Kidney tubule cell (primary cell): ENCODE results near the gene RASA3.
A peak's percentile ranks its signal among the peaks of the same experiment; 100 is the strongest.

Experiments used
- DNase-seq: peaks from one replicate; pipeline ENCODE4 v3.0.0-alpha.2; 2018; ENCODE audit warnings: low spot score

Gene RASA3

DNA sequence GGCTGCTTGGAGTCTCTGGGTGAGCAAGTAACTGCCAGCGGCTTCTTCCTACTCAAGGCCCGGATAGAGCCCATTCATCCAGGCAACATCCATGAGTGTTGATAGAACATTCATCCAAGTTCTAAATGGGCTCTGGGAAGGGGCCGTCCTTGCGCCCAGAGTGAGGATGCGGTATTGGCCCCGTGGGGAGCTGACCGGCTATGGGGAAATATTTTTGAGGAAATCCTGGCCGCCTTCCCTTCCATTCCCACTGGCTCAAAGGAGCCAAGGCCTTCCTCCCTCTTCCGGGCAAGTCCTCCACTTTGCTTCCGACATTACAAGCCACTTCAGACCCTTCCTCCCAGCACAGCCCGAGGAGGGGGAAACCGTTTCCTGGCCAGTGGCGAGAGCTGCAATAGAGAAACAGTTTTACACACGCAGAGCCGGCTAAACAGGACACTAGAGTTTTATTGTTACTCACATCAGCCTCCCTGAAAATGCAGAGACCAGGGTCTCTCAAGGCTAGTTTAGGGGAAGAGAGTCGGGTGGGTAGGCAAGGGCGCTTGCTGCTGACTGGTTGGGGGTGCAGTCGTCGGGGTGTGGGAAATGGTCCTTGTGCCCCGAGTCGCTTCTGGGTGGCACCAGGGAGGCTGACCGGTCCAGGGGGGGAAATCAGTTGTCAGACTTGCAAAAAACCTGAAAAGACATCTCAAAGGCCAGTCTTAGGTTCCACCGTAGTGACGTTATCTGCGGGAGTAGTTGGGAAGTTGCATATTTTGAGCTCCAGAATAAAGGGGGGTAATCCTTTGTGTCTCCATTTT, 196.1 kb downstream of the RASA3 start:
- no peak for DNase-seq

DNA sequence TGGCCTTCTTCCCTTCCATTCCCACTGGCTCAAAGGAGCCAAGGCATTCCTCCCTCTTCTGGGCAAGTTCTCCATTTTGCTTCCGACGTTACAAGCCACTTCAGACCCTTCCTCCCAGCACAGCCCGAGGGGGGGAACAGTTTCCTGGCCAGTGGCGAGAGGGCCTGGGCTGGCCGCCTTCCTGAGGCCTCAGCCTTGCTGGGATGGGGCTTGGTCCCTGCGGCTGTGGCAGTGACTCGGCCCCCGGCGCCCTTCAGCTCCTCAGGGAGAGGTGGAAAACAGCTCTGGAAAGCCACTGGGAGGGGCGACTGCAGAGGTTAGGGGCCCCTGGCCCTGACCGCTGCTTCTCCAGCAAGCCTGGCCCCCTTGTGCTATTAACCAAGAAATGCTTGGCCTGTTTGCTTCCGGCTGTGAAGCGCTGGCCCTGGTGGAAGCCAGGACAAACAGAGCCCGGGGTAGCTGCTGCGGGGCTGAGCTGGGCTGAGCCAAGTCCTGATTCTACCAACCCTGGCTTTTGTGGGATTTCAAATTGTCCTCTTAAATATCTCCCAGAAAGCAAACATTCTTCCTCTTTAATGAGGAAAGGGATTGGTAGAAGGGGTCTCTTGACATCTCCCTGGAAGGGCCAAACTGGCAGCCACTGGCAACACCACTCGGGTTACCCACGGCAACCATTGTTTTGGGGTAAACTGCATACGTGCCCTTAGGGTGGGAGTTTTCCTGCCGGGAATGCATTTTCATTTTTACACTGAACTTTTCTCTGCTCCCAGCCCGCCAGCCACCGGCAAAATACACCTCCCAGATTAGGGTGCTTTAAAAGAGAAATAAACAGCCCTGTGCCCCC, 197.2 kb downstream of the RASA3 start:
- no peak for DNase-seq

- DNase-seq, result no peak
Observed at GRCh38 chr13:113934576-113934975, 197.8 kb downstream of the RASA3 start.

GRCh38 chr13:113933901-113934300, 198.5 kb downstream of the RASA3 start:
- no peak for DNase-seq

GRCh38 chr13:113931841-113932459, 200.5 kb downstream of the RASA3 start:
- DNase-seq, result no peak

DNA sequence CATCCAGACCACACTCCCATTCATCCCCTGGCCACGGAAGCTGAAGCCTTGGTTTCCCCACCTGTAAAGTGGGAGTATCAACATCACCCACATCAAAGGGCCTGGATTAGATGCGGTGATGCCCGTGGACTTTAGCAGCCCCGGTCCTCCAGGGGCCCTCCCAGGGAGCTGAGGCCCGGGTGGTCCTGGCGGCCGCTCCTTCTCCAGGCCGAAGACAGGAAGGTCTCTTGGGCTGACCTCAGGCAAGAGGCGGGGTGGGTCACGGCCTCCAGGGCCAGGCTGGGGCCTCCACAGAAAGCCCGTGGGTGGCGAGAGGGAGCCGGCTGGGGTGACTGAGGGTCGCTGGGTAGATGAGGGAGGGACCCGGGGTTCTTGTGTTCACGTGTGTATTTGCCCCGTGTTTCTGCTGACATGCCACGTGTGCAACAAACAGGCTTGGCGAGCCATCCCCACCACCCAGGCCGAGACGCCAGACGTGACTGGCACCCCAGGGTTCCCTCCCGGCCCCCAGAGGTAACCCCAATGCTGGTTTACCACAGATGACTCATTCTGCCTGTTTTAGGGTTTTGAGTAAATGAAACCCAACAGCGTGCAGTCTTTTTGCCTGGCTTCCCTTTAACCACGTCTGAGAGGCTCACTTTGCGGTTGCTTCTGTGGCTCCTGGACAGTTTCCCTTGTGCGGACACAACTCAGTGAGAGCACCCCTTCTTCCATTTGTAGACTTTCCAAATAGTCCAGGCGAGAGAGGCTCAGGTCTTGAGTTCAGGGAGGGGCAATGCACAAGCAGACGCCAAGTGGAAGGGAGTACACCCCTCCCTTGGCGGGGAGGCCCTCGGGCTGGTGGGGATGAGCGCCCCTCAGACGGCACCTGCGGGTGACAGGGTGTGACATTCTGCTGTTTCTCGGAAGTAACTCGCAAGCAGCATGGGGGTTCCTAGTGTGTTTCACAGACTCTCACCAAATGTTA, 201.5 kb downstream of the RASA3 start:
- DNase-seq, result no peak

- no peak for DNase-seq
Observed at GRCh38 chr13:113929628-113930615, 202.5 kb downstream of the RASA3 start.

- DNase-seq, result peak; percentile 13
Observed at GRCh38 chr13:113928685-113929627, 203.5 kb downstream of the RASA3 start.
